Esophagus mucosa (tissue), 1 donor: ENCODE data around the gene POU2F3. TPM values are rescaled to one million over a fixed set of nuclear protein-coding genes. Genes with fewer than 3 reads are reported as not detected.
"Not testable (repeated sequence)": the region's sequence is repeated elsewhere in the genome, so short reads cannot be mapped to it uniquely, and the experiment has no call there.

ENCODE experiments used
- ATAC-seq: fragments of 200-7000 bp; cut with Tn5 transposase; one replicate; pipeline ENCODE4 v1.9.1; 2020
- total RNA-seq: library from RNA; stranded (reverse); gene quantifications from one replicate; pipeline ENCODE4 v1.2.4, GENCODE V29; 2023
- donor health status: DM: yes; HTN: yes; CAD: no.

POU2F3 gene
- total RNA-seq, 1 donor from 2014 or later, result 3.2 TPM

DNA sequence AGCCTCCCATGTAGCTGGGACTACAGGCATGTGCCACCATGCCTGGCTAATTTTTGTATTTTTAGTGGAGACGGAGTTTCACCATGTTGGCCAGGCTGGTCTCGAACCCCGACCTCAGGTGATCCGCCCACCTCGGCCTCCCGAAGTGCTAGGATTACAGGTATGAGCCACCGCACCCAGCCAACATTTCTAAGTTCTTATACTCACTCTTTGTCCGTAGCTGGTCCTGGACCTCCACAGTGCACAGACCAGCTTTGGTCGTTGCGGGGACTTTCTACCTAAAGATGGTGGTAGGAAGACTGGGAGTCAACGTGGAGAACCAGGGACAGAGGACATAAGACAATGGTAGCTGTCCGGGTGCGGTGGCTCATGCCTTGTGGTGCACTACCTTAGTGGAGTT lies 13.4 kb downstream of the POU2F3 start:
- ATAC-seq, result not testable (repeated sequence)

DNA sequence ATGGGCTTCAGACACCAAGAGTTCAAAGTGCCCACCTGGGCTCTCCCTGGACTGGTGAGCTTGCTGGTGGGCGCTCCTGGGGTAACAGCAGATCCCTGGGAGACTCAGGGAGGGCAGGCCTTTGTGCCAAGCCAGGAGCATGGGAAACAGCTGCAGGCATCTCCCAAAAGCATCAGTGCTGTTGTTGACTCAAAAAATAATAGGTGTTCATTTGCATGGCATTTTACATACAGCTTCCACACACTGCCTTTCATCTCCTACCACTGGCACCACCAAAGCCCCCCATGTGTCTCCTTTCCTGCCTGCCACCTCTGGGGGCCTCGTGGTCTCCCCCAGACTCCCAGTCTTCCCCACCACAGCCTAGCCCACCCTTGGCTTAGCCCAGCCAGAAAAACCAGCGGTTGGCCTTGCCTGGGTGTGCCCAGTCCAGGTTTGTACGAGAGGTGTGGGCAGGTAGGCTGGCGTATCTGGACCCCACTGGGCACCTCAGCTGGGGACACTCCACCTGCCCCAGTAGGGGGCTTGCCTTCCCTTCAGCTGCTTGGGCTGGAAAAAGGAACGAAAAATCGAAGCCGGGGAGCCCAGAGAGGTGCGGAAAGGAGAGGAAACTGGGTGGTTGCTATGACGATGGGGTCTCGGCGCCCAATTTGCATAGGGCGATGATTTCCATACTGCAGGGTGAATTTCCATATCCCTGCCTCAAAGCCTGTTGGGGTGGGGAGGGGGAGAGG lies 15.0 kb downstream of the POU2F3 start:
- ATAC-seq, result no peak

GRCh38 chr11:120255519-120255866 lies 15.6 kb downstream of the POU2F3 start:
- no peak for ATAC-seq

- no peak for ATAC-seq
Observed at GRCh38 chr11:120256178-120256577, 16.2 kb downstream of the POU2F3 start.

DNA sequence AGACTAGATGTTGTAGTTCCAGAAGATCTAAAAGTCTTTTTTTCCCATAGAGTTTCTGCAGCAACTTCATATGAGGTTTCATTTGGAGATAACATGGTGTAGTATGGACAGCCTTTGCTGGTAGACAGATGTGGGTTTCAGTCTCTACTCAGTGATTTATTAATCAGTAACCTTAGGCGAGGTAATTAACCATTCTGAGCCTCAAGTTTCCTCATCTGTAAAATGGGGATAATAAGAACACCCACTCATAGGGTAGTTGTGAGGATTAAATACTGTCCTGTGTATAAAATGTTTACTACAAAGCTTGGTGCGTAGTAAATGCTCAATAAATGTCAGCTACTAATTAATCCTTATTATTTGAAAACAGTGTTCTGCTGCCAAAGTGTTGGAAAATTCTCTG lies 16.8 kb downstream of the POU2F3 start:
- no peak for ATAC-seq

GRCh38 chr11:120257346-120257745 lies 17.4 kb downstream of the POU2F3 start:
- no peak for ATAC-seq

DNA sequence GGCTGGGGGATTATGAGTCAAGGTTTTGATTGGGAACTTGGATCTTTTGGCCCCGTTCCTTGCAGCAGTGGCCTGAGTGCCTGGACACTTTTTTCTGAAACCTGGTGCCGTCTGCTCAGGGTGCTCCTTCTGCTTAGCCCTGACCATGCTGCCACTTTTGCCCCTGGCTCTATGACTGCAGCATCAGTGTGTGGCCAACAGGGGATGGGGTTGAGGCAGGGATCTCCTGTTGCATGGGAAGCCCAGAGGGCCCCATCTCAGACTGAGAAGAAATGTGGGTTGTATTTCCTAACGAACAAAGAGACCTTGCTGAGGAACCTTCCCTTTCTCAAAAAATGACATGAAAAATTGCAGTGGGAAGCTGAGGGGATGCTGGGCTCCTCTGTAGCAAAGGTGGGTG lies 18.7 kb downstream of the POU2F3 start:
- ATAC-seq, result no peak

- ATAC-seq, result no peak
Observed at GRCh38 chr11:120259241-120259640, 19.3 kb downstream of the POU2F3 start.

DNA sequence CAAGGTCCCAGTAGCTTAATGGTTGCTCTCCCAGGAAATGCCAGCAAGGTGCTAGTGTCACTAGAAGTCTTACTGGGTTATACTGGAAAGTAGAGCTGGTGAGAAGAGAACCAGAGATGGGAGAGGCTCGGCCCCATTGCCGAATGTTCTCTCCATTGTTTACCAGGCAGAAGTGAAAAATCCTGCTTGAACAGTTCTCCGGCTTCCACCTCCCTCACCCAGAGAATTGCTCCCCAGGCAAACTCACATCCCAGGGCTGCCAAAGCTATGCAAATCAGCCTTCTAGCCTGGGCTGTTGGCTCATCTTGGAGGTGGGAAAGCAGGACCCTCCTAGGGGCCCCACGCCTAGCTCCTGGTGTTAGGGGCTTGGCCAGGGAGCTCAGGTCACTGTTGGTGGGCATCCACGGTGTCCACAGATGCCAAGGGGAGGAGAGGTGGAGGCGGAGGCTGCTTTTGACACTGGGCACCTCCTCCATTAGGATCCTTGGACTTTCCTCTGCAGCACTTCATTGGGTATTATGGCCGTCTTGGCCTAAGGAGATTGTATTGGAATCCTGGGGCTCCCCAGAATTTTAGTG lies 20.1 kb downstream of the POU2F3 start:
- peak; percentile 65 for ATAC-seq

DNA sequence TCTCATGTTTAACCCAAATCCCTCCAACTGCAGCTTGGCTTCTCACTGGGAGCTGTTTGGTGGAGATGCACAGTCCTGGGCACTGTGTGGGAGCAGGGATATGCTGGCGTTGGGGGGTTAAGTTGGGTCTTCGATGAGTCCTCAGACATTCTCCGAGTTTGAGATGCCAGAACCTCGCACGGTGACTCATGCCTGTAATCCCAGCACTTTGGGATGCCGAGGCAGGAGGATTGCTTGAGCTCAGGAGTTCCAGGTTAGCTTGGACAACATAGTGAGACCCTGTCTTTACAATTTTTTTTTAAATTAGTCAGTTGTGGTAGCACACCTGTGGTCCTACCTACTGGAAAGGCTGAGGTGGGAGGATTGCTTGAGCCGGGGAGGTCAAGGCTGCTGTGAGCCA lies 20.7 kb downstream of the POU2F3 start:
- no peak for ATAC-seq

DNA sequence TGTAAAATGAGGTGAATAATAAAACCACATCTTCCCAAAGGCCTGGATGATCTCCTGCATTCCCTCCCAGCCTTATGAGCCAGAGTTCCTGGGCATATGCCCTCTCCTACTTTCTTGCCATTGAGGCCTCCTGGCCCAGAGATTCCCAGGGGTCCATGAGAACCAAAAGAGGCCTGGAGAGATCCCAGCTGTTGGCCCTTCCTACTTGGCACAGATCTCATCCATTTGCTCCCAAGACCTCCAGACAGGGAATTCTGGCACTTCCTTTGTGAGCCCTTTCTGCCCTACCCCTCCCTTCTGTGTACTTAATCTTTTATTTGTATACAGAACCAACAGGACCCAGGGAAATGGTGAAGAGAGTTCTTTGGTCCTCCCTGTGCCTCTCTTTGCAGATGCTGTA lies 21.4 kb downstream of the POU2F3 start:
- ATAC-seq, result no peak

DNA sequence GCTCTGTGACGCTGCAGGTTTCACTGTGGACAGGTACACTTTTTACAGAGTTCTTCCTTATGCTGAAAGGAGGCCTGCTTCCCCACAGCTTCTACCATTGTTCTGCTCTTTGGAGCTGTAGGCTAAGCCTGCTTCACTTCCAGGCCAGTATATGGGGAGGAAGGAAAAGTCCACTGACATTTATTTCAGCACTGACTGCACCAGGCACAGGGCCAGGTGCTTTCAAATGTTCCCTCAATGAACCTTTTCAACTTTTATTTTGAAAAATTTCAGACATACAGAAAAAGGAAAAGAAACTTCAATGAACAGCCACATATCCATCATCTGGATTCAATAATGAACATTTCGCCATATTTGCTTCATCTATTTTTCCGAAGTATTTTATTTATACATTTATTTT lies 22.0 kb downstream of the POU2F3 start:
- no peak for ATAC-seq

GRCh38 chr11:120267319-120267718 lies 27.4 kb downstream of the POU2F3 start:
- no peak for ATAC-seq

- no peak for ATAC-seq
Observed at GRCh38 chr11:120268686-120269085, 28.7 kb downstream of the POU2F3 start.

DNA sequence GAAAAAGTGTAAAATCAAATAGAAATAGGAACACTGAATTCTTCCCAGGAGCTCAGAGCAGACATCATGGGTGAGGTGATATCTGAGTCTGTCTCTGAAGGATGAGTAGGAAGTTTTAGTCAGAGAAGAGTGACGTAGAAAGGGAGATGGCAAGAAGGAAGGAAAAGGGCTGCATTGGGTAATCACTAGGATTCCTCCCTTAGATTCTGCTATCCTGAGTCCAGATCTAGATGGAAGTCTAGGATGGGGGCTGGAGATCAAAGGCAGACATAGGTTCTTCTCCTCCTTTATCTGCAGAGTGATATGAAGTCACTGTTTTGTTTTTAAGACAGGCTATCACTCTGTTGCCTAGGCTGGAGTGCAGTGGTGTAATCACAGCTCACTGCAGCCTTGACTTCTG lies 30.4 kb downstream of the POU2F3 start:
- no peak for ATAC-seq

DNA sequence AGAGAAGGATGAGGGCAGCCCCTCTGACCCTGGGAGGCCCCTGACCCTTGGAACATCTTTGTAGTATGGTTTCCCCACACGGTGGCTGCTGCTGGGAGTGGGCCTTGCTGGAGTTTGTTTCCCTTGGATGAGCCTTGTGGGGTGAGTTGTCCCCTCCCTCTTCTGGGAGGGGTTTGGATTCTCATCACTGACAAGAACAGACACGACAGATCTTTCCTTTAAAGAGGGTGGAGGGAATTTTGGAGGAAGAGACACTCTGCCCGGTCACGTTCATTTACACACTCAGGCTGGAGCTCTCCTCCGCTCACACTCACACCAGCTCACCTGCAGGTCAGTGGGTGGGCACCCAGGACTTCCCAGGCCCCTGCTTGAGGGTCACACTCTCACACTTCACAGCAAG lies 31.7 kb downstream of the POU2F3 start:
- peak; percentile 66 for ATAC-seq

- ATAC-seq, result peak; percentile 85
Observed at GRCh38 chr11:120272303-120272702, 32.4 kb downstream of the POU2F3 start.

DNA sequence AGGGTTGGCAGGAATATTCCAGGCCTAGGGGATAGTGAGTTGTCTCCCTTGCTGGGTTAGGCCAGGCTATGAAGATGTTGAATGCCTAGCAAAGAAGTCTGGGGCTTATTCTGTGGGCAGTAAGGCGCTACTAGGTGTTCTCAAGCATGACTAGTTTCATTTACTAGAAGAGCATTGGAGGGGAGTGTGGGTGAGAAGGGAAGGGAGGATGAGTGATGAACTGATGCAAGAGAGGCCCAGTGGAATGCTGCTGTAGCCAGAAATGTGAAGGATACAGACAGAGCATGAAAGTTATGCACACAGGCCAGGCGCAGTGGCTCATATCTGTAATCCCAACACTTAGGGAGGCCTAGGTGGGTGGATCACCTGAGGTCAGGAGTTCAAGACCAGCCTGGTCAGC lies 33.5 kb downstream of the POU2F3 start:
- ATAC-seq, result peak; percentile 35

- ATAC-seq, result not testable (repeated sequence)
Observed at GRCh38 chr11:120273956-120274355, 34.0 kb downstream of the POU2F3 start.

- ATAC-seq, result no peak
Observed at GRCh38 chr11:120279502-120279901, 39.6 kb downstream of the POU2F3 start.

- no peak for ATAC-seq
Observed at GRCh38 chr11:120280600-120281051, 40.7 kb downstream of the POU2F3 start.

DNA sequence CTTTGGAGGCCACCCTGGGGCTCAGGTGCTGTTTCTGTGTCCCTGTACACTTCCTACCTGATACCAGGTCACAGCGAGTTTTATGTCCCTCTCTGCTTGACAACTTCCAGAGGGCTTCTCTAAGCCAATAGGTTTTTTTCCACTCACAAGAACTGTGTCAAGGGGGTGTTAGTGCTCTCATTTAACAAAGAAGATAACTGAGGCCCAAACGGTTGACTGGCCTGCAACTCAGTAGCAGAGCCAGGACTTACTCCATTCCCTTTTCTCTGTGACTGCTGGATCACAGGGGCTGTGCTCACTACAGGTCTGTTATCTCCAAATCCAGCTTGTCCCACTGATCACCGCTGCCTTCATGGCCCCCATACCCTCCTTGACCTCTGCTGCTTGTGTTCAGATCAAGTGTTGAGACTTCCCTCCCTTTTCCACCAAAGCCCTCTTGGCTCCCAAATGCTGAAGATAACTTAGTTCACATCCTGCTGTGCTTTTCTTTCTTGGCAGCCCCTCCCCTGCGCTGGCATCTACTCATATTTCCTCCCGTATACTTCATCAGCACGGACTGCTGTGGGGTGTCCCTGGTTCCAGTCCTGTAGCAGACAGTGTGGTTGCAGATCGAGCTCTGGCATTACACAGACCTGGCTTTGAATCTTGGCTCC lies 41.3 kb downstream of the POU2F3 start:
- ATAC-seq, result no peak

- peak; percentile 48 for ATAC-seq
Observed at GRCh38 chr11:120283124-120283523, 43.2 kb downstream of the POU2F3 start.

GRCh38 chr11:120284272-120284671 lies 44.3 kb downstream of the POU2F3 start:
- no peak for ATAC-seq
